Loucy (cell line): Measurements from ENCODE around the gene CPXM2.

Experiments
- CTCF ChIP-seq: fragments of 200-600 bp; sonication (generic); conservative IDR thresholded peaks from 2 replicates; pipeline ENCODE4 v1.5.1; 2014; ENCODE audit warnings: mild to moderate bottlenecking, antibody characterized with exemption, low read length
- EZH2phosphoT487 ChIP-seq: fragments of 200-600 bp; IDR thresholded peaks from 2 replicates; pipeline ENCODE4 v1.6.1; 2018; ENCODE audit warnings: antibody characterized with exemption, mild to moderate bottlenecking, moderate library complexity, borderline replicate concordance

GRCh38 chr10:123718544-123719060, 173.0 kb downstream of the CPXM2 start:
- TF ChIP-seq CTCF: no peak
- TF ChIP-seq EZH2phosphoT487: no peak
